ENCODE data around the gene TSC22D4. TPM values are rescaled to one million over a fixed set of nuclear protein-coding genes. Genes with fewer than 3 reads are reported as not detected.

TSC22D4 gene
- polyA plus RNA-seq, 1 donor from 2014 or later = 2.1 TPM

GRCh38 chr7:100434297-100435144, 44.5 kb downstream of the TSC22D4 start:
- Histone ChIP-seq H3K9me2 (ENCODE audit: insufficient read depth, low read length) (no peaks in the 10 kb centered on the region), H3K27ac (ENCODE audit: low read length) (no peak overlapping the region), H4K20me1 (ENCODE audit: insufficient read depth) (no peaks in the 10 kb centered on the region), H3K36me3 (ENCODE audit: insufficient read depth, low read length) (no peaks in the 10 kb centered on the region), H3K9ac (ENCODE audit: low read length) (peak overlapping the region; percentile 84), H2AFZ (ENCODE audit: low read depth, low read length) (no peak overlapping the region), H3K79me2 (replicated peaks; ENCODE audit: insufficient read depth, low read length) (peaks cover 25% of the 10 kb centered on the region), H3K9me3 (ENCODE audit: low read length) (no peaks in the 10 kb centered on the region), H3K4me2 (ENCODE audit: low read length) (peak overlapping the region; percentile 59), H3K27me3 (ENCODE audit: insufficient read depth, low read depth, low read length) (no peaks in the 10 kb centered on the region), H3F3A (ENCODE audit: insufficient read depth, low read length, poor library complexity, severe bottlenecking) (no peaks in the 10 kb centered on the region), H3K4me3 (ENCODE audit: low read length) (peak overlapping the region; percentile 91)
- TF ChIP-seq EZH2 (IDR thresholded peaks at IDR 0.05; ENCODE audit: borderline replicate concordance, insufficient read depth, low read length, poor library complexity, severe bottlenecking) (no peak), SMC3 (conservative IDR thresholded peaks at IDR 0.05; ENCODE audit: poor library complexity) (no peak), POLR2AphosphoS5 (IDR thresholded peaks at IDR 0.05) (no peak), TAF1 (IDR thresholded peaks at IDR 0.05; ENCODE audit: low read depth) (no peak), MXI1 (conservative IDR thresholded peaks at IDR 0.05; ENCODE audit: poor library complexity, severe bottlenecking) (no peak), EP300 (conservative IDR thresholded peaks at IDR 0.05; ENCODE audit: poor library complexity, severe bottlenecking) (no peak), CTCF (IDR thresholded peaks at IDR 0.05; ENCODE audit: poor library complexity, severe bottlenecking) (no peak), RAD21 (conservative IDR thresholded peaks at IDR 0.05) (no peak), REST (IDR thresholded peaks at IDR 0.05; ENCODE audit: borderline replicate concordance) (no peak)

- TF ChIP-seq TAF1 (IDR thresholded peaks at IDR 0.05; ENCODE audit: low read depth) (no peak), MXI1 (conservative IDR thresholded peaks at IDR 0.05; ENCODE audit: poor library complexity, severe bottlenecking) (no peak), REST (IDR thresholded peaks at IDR 0.05; ENCODE audit: borderline replicate concordance) (no peak), SMC3 (conservative IDR thresholded peaks at IDR 0.05; ENCODE audit: poor library complexity) (no peak), POLR2AphosphoS5 (IDR thresholded peaks at IDR 0.05) (no peak), CTCF (IDR thresholded peaks at IDR 0.05; ENCODE audit: poor library complexity, severe bottlenecking) (no peak), RAD21 (conservative IDR thresholded peaks at IDR 0.05) (no peak), EP300 (conservative IDR thresholded peaks at IDR 0.05; ENCODE audit: poor library complexity, severe bottlenecking) (no peak), EZH2 (IDR thresholded peaks at IDR 0.05; ENCODE audit: borderline replicate concordance, insufficient read depth, low read length, poor library complexity, severe bottlenecking) (no peak)
- no peaks in the 10 kb centered on the region for H3K9me3 ChIP-seq (ENCODE audit: low read length)
- no peak overlapping the region for H3K4me2 ChIP-seq (ENCODE audit: low read length)
- H2AFZ ChIP-seq (ENCODE audit: low read depth, low read length) = no peak overlapping the region
- H3K27ac ChIP-seq (ENCODE audit: low read length) = no peak overlapping the region
- H3K27me3 ChIP-seq (ENCODE audit: insufficient read depth, low read depth, low read length) = no peaks in the 10 kb centered on the region
- H3K36me3 ChIP-seq (ENCODE audit: insufficient read depth, low read length) = no peaks in the 10 kb centered on the region
- H3F3A ChIP-seq (ENCODE audit: insufficient read depth, low read length, poor library complexity, severe bottlenecking) = no peaks in the 10 kb centered on the region
- no peaks in the 10 kb centered on the region for H4K20me1 ChIP-seq (ENCODE audit: insufficient read depth)
- no peaks in the 10 kb centered on the region for H3K9me2 ChIP-seq (ENCODE audit: insufficient read depth, low read length)
- H3K9ac ChIP-seq (ENCODE audit: low read length) = no peak overlapping the region
- no peak overlapping the region for H3K4me3 ChIP-seq (ENCODE audit: low read length)
- peaks cover 25% of the 10 kb centered on the region for H3K79me2 ChIP-seq (replicated peaks; ENCODE audit: insufficient read depth, low read length)
These were observed 45.3 kb downstream of the TSC22D4 start for GRCh38 chr7:100433592-100434296.
